Measurements from ENCODE around the gene TSTD1. TPM values are rescaled to one million over a fixed set of nuclear protein-coding genes. Genes with fewer than 3 reads are reported as not detected.
"Not testable (repeated sequence)": the region's sequence is repeated elsewhere in the genome, so short reads cannot be mapped to it uniquely, and the experiment has no call there.

Gene TSTD1
- total RNA-seq, 4 donors from 2014 or later = 15.7 to 46.9 (median 37.4) TPM

- no peaks in the 10 kb centered on the region for H3K36me3 ChIP-seq
- no peak for DNase-seq (ENCODE audit: low spot score in 2 of 2)
- no peak for TF ChIP-seq CTCF (IDR thresholded peaks at IDR 0.05)
- TF ChIP-seq EP300 (IDR thresholded peaks at IDR 0.05) = no peak
- no peak for TF ChIP-seq POLR2A (IDR thresholded peaks at IDR 0.05)
- no peaks in the 10 kb centered on the region for H3K9me3 ChIP-seq
- H3K4me3 ChIP-seq = no peak overlapping the region
- H3K4me1 ChIP-seq = peaks cover 0 to 16% (median 10%) of the 10 kb centered on the region in 4 donors
- H3K27ac ChIP-seq = peak overlapping the region in 2 of 4 donors; percentile 14 to 26
- 79 to 85% methylated on average over 5 of the region's 5 CpGs for WGBS, 2 donors
- H3K27me3 ChIP-seq = peaks cover 0 to 44% of the 10 kb centered on the region in 2 donors
Measured at GRCh38 chr1:161017756-161018630, 20.8 kb downstream of the TSTD1 start.

- H3K27ac ChIP-seq; DNase-seq (ENCODE audit: low spot score in 2 of 2); H3K36me3 ChIP-seq; H3K9me3 ChIP-seq; H3K4me3 ChIP-seq: not testable (repeated sequence)
- Histone ChIP-seq H3K4me1 (peaks cover 0 to 16% (median 13%) of the 10 kb centered on the region in 4 donors), H3K27me3 (peaks cover 0 to 37% of the 10 kb centered on the region in 2 donors)
- 66 to 76% methylated on average over 7 of the region's 7 CpGs for WGBS, 2 donors
Measured at GRCh38 chr1:161017181-161017580, 21.6 kb downstream of the TSTD1 start.

- H3K9me3 ChIP-seq; H3K4me3 ChIP-seq; DNase-seq (ENCODE audit: low spot score in 2 of 2); H3K36me3 ChIP-seq: not testable (repeated sequence)
- Histone ChIP-seq H3K27me3 (peaks cover 0 to 32% of the 10 kb centered on the region in 2 donors), H3K4me1 (peaks cover 0 to 16% (median 13%) of the 10 kb centered on the region in 4 donors), H3K27ac (peak overlapping the region in 1 of 4 donors; percentile 8)
- 49 to 70% methylated on average over 1 of the region's 1 CpG for WGBS, 2 donors
Measured at GRCh38 chr1:161016683-161017082, 22.1 kb downstream of the TSTD1 start.

- peaks cover 0 to 12% (median 0%) of the 10 kb centered on the region in 4 donors for H3K4me1 ChIP-seq
- TF ChIP-seq CTCF (IDR thresholded peaks at IDR 0.05) = no peak
- peak; percentile 57 to 90 for TF ChIP-seq EP300 (IDR thresholded peaks at IDR 0.05)
- TF ChIP-seq POLR2A (IDR thresholded peaks at IDR 0.05) = peak in 1 of 2 donors; percentile 23
- H3K27ac ChIP-seq = peak overlapping the region in 3 of 4 donors; percentile 78 to 83 (median 80)
- H3K27me3 ChIP-seq = peaks cover 0 to 8% of the 10 kb centered on the region in 2 donors
- 52 to 55% methylated on average over 15 of the region's 15 CpGs for WGBS, 2 donors
- peak; percentile 49 to 78 for DNase-seq (ENCODE audit: low spot score in 2 of 2)
- H3K4me3 ChIP-seq = peak overlapping the region in 2 of 4 donors; percentile 10 to 21
- H3K9me3 ChIP-seq = no peaks in the 10 kb centered on the region
- no peaks in the 10 kb centered on the region for H3K36me3 ChIP-seq
Measured at GRCh38 chr1:161013488-161014230, 25.1 kb downstream of the TSTD1 start.

GRCh38 chr1:161013131-161013487, 25.7 kb downstream of the TSTD1 start:
- TF ChIP-seq EP300 (IDR thresholded peaks at IDR 0.05) (no peak), POLR2A (IDR thresholded peaks at IDR 0.05) (no peak), CTCF (IDR thresholded peaks at IDR 0.05) (no peak)
- H3K4me1 ChIP-seq = peaks cover 0 to 12% (median 0%) of the 10 kb centered on the region in 4 donors
- H3K36me3 ChIP-seq = no peaks in the 10 kb centered on the region
- no peaks in the 10 kb centered on the region for H3K9me3 ChIP-seq
- H3K27me3 ChIP-seq = peaks cover 0 to 3% of the 10 kb centered on the region in 2 donors
- peak overlapping the region in 2 of 4 donors; percentile 10 to 21 for H3K4me3 ChIP-seq
- DNase-seq (ENCODE audit: low spot score in 2 of 2) = no peak
- peak overlapping the region in 3 of 4 donors; percentile 78 to 83 (median 80) for H3K27ac ChIP-seq

- Histone ChIP-seq H3K9me3 (no peaks in the 10 kb centered on the region), H3K27me3 (no peaks in the 10 kb centered on the region), H3K27ac (peak overlapping the region in 3 of 4 donors; percentile 78 to 83 (median 80)), H3K36me3 (no peaks in the 10 kb centered on the region), H3K4me1 (peaks cover 0 to 12% (median 0%) of the 10 kb centered on the region in 4 donors), H3K4me3 (no peak overlapping the region)
- 83 to 89% methylated on average over 3 of the region's 3 CpGs for WGBS, 2 donors
- DNase-seq (ENCODE audit: low spot score in 2 of 2) = no peak
- no peak for TF ChIP-seq EP300 (IDR thresholded peaks at IDR 0.05)
- no peak for TF ChIP-seq POLR2A (IDR thresholded peaks at IDR 0.05)
- TF ChIP-seq CTCF (IDR thresholded peaks at IDR 0.05) = no peak
Measured at GRCh38 chr1:161012420-161012819, 26.3 kb downstream of the TSTD1 start.
